GM23338 (cell line): ENCODE results near the gene C6orf89. TPM values are rescaled to one million over a fixed set of nuclear protein-coding genes. Genes with fewer than 3 reads are reported as not detected.

Source experiments
- ATAC-seq: fragments of 200-7000 bp; cut with Tn5 transposase; 3 replicates; pipeline ENCODE4 v1.9.1; 2020
- DNase-seq: peaks from one replicate; pipeline ENCODE4 v3.0.0-alpha.2; 2015; ENCODE audit warnings: low spot score
- H2AFZ ChIP-seq: fragments of 200-600 bp; sonication (generic); 2 replicates; pipeline ENCODE4 v1.8.0; 2016; ENCODE audit warnings: antibody characterized with exemption, mild to moderate bottlenecking, moderate library complexity
- H3F3A ChIP-seq: fragments of 200-600 bp; sonication (generic); replicated peaks from 2 replicates; pipeline ENCODE4 v1.8.0; 2017; ENCODE audit warnings: antibody characterized with exemption, mixed run types, low read depth
- H3K27ac ChIP-seq: fragments of 200-600 bp; sonication (generic); 2 replicates; pipeline ENCODE4 v1.6.1; 2016; ENCODE audit warnings: low read depth
- H3K27me3 ChIP-seq: fragments of 200-600 bp; sonication (generic); 2 replicates; pipeline ENCODE4 v1.8.0; 2016; ENCODE audit warnings: mild to moderate bottlenecking, mixed run types, moderate library complexity; ENCODE audit not compliant: insufficient read depth
- H3K36me3 ChIP-seq: fragments of 200-600 bp; sonication (generic); 2 replicates; pipeline ENCODE4 v1.8.0; 2016; ENCODE audit warnings: mild to moderate bottlenecking; ENCODE audit not compliant: insufficient read depth
- H3K4me1 ChIP-seq: fragments of 200-600 bp; sonication (generic); 2 replicates; pipeline ENCODE4 v1.8.0; 2016; ENCODE audit warnings: mild to moderate bottlenecking, moderate library complexity; ENCODE audit not compliant: insufficient read depth
- H3K4me2 ChIP-seq: fragments of 200-600 bp; sonication (generic); 2 replicates; pipeline ENCODE4 v1.7.1; 2017; ENCODE audit warnings: mixed run types
- H3K4me3 ChIP-seq: fragments of 200-600 bp; sonication (generic); 2 replicates; pipeline ENCODE4 v1.6.1; 2016; ENCODE audit warnings: mixed run types
- H3K79me2 ChIP-seq: fragments of 200-600 bp; sonication (generic); replicated peaks from 2 replicates; pipeline ENCODE4 v1.8.0; 2017; ENCODE audit warnings: mild to moderate bottlenecking; ENCODE audit not compliant: insufficient read depth
- H3K9me2 ChIP-seq: fragments of 200-600 bp; sonication (generic); 2 replicates; pipeline ENCODE4 v1.8.0; 2017; ENCODE audit not compliant: insufficient read depth
- H4K20me1 ChIP-seq: fragments of 200-600 bp; sonication (generic); replicated peaks from 2 replicates; pipeline ENCODE4 v1.8.0; 2017; ENCODE audit warnings: mild to moderate bottlenecking; ENCODE audit not compliant: insufficient read depth
- H3K27ac Mint-ChIP-seq: 2 replicates; pipeline ENCODE4 v1.8.0; 2020; ENCODE audit warnings: inconsistent platforms, mild to moderate bottlenecking, moderate library complexity, mixed read lengths
- H3K27me3 Mint-ChIP-seq: 3 replicates; pipeline ENCODE4 v1.8.0; 2022; ENCODE audit warnings: low read depth, mild to moderate bottlenecking, moderate library complexity, mixed read lengths, inconsistent platforms; ENCODE audit not compliant: insufficient read depth, poor library complexity
- H3K36me3 Mint-ChIP-seq: 3 replicates; pipeline ENCODE4 v1.8.0; 2021; ENCODE audit warnings: low read depth, mild to moderate bottlenecking, inconsistent platforms, moderate library complexity, mixed read lengths
- H3K4me1 Mint-ChIP-seq: 3 replicates; pipeline ENCODE4 v1.8.0; 2020; ENCODE audit warnings: mild to moderate bottlenecking, inconsistent platforms, mixed read lengths
- H3K4me3 Mint-ChIP-seq: 3 replicates; pipeline ENCODE4 v1.8.0; 2021; ENCODE audit warnings: moderate library complexity, mild to moderate bottlenecking, inconsistent platforms, mixed read lengths
- H3K9me3 Mint-ChIP-seq: 3 replicates; pipeline ENCODE4 v1.8.0; 2020; ENCODE audit warnings: moderate library complexity, mild to moderate bottlenecking, inconsistent platforms, mixed read lengths
- CREB1 ChIP-seq: fragments of 250-450 bp; sonication (Bioruptor Pico); IDR thresholded peaks from 2 replicates; pipeline ENCODE4 v1.5.0; 2020; ENCODE audit warnings: low read depth, mild to moderate bottlenecking, moderate library complexity
- EZH2 ChIP-seq: fragments of 200-600 bp; sonication (generic); IDR thresholded peaks from one replicate; pipeline ENCODE4 v1.8.0; 2017; ENCODE audit warnings: antibody characterized with exemption, mild to moderate bottlenecking, low read depth; ENCODE audit not compliant: unreplicated experiment
- EZH2phosphoT487 ChIP-seq: fragments of 200-600 bp; sonication (generic); IDR thresholded peaks from one replicate; pipeline ENCODE4 v1.8.1; 2018; ENCODE audit warnings: antibody characterized with exemption; ENCODE audit not compliant: unreplicated experiment
- JUNB ChIP-seq: IDR thresholded peaks from one replicate; pipeline ENCODE4 v1.6.1; 2016; ENCODE audit warnings: antibody characterized with exemption; ENCODE audit not compliant: unreplicated experiment
- NANOG ChIP-seq: IDR thresholded peaks from 2 replicates; pipeline ENCODE4 v1.6.1; 2016; ENCODE audit warnings: antibody characterized with exemption, borderline replicate concordance
- POLR2AphosphoS5 ChIP-seq: IDR thresholded peaks from 2 replicates; pipeline ENCODE4 v1.6.1; 2016; ENCODE audit warnings: antibody characterized with exemption, low read depth
- STAT1 ChIP-seq: IDR thresholded peaks from one replicate; pipeline ENCODE4 v1.6.1; 2016; ENCODE audit warnings: antibody characterized with exemption; ENCODE audit not compliant: unreplicated experiment
- ZNF114 ChIP-seq: fragments of 250-450 bp; sonication (Bioruptor Pico); IDR thresholded peaks from 2 replicates; pipeline ENCODE4 v1.5.0; 2020; ENCODE audit warnings: mild to moderate bottlenecking, moderate library complexity
- ZNF331 ChIP-seq: fragments of 250-450 bp; sonication (Bioruptor Pico); IDR thresholded peaks from 2 replicates; pipeline ENCODE4 v1.5.0; 2020; ENCODE audit warnings: low read depth, mild to moderate bottlenecking, moderate library complexity
- polyA plus RNA-seq: library from polyadenylated mRNA; unstranded; fragments of >200 nt; fragmentation: Nextera tagmentation; extraction: Ambion mirVana; gene quantifications from 2 replicates; pipeline ENCODE4 v1.2.1, GENCODE V29; 2016
- total RNA-seq: library from RNA; depleted of rRNA; stranded (reverse); fragments of >200 nt; shearing (Covaris generic); gene quantifications from 2 replicates; pipeline ENCODE4 v1.2.3, GENCODE V29; 2014
- TF ChIP-seq, protein P1 (sequence below): IDR thresholded peaks from one replicate; pipeline ENCODE4 v1.6.1; 2018; ENCODE audit warnings: antibody characterized with exemption; ENCODE audit not compliant: unreplicated experiment
- TF ChIP-seq, protein P2 (sequence below), 2 experiments: fragments of 200-600 bp in 1 of 2; sonication (generic) in 1 of 2; conservative IDR thresholded peaks; 2 replicates each; pipeline versions ENCODE4 v1.5.1 to v1.6.1; 2016 to 2017; ENCODE audit warnings: antibody characterized with exemption in 2 of 2, low read depth in 2 of 2, mild to moderate bottlenecking in 2 of 2, moderate library complexity in 1 of 2
- TF ChIP-seq, protein P3 (sequence below): IDR thresholded peaks from 2 replicates; pipeline ENCODE4 v1.6.1; 2016; ENCODE audit warnings: antibody characterized with exemption
- TF ChIP-seq, protein P4 (sequence below): fragments of 250-450 bp; sonication (Bioruptor Pico); IDR thresholded peaks from 2 replicates; pipeline ENCODE4 v1.5.0; 2020; ENCODE audit warnings: mild to moderate bottlenecking, moderate library complexity

The C6orf89 gene
- total and polyA plus RNA-seq, 2 experiments from 2014 or later, result 3.7 to 7.9 TPM

DNA sequence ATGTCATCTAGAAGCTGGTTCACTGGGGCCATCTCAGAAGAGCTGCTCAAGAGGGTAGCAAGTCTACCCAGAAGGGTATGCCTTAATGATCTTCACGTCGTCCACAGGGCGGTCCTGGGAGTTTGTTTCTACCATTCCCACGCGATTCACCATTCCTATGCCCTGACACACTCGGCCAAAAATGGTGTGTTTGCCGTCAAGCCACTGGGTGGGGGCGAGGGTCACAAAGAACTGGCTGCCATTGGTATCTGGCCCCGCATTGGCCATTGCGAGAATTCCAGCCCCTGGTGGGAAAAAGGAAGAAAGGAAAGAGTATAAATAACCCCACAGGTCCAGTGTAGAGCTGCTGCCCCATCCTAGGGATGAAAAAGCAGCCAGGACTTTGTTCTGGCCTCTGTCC is 30.0 kb upstream of the C6orf89 start:
- H3K9me2 ChIP-seq, result no peaks in the 10 kb centered on the region
- H3K36me3 Mint-ChIP-seq, result peaks cover 67% of the 10 kb centered on the region
- no peak for TF ChIP-seq ZNF114 (CRISPR knock-in tag)
- no peak for TF ChIP-seq EZH2phosphoT487
- no peak for TF ChIP-seq POLR2AphosphoS5
- TF ChIP-seq JUNB, result no peak
- no peak for TF ChIP-seq EZH2
- TF ChIP-seq, protein P1, sequence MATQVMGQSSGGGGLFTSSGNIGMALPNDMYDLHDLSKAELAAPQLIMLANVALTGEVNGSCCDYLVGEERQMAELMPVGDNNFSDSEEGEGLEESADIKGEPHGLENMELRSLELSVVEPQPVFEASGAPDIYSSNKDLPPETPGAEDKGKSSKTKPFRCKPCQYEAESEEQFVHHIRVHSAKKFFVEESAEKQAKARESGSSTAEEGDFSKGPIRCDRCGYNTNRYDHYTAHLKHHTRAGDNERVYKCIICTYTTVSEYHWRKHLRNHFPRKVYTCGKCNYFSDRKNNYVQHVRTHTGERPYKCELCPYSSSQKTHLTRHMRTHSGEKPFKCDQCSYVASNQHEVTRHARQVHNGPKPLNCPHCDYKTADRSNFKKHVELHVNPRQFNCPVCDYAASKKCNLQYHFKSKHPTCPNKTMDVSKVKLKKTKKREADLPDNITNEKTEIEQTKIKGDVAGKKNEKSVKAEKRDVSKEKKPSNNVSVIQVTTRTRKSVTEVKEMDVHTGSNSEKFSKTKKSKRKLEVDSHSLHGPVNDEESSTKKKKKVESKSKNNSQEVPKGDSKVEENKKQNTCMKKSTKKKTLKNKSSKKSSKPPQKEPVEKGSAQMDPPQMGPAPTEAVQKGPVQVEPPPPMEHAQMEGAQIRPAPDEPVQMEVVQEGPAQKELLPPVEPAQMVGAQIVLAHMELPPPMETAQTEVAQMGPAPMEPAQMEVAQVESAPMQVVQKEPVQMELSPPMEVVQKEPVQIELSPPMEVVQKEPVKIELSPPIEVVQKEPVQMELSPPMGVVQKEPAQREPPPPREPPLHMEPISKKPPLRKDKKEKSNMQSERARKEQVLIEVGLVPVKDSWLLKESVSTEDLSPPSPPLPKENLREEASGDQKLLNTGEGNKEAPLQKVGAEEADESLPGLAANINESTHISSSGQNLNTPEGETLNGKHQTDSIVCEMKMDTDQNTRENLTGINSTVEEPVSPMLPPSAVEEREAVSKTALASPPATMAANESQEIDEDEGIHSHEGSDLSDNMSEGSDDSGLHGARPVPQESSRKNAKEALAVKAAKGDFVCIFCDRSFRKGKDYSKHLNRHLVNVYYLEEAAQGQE, result no peak
- no peak for TF ChIP-seq ZNF331
- no peak for TF ChIP-seq CREB1
- TF ChIP-seq, protein P2, sequence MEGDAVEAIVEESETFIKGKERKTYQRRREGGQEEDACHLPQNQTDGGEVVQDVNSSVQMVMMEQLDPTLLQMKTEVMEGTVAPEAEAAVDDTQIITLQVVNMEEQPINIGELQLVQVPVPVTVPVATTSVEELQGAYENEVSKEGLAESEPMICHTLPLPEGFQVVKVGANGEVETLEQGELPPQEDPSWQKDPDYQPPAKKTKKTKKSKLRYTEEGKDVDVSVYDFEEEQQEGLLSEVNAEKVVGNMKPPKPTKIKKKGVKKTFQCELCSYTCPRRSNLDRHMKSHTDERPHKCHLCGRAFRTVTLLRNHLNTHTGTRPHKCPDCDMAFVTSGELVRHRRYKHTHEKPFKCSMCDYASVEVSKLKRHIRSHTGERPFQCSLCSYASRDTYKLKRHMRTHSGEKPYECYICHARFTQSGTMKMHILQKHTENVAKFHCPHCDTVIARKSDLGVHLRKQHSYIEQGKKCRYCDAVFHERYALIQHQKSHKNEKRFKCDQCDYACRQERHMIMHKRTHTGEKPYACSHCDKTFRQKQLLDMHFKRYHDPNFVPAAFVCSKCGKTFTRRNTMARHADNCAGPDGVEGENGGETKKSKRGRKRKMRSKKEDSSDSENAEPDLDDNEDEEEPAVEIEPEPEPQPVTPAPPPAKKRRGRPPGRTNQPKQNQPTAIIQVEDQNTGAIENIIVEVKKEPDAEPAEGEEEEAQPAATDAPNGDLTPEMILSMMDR (conservative IDR thresholded peaks at IDR 0.05; ENCODE audit: low read depth in 2 of 2), result no peak
- TF ChIP-seq, protein P3, sequence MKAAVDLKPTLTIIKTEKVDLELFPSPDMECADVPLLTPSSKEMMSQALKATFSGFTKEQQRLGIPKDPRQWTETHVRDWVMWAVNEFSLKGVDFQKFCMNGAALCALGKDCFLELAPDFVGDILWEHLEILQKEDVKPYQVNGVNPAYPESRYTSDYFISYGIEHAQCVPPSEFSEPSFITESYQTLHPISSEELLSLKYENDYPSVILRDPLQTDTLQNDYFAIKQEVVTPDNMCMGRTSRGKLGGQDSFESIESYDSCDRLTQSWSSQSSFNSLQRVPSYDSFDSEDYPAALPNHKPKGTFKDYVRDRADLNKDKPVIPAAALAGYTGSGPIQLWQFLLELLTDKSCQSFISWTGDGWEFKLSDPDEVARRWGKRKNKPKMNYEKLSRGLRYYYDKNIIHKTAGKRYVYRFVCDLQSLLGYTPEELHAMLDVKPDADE, result no peak
- no peak for TF ChIP-seq NANOG
- TF ChIP-seq STAT1, result no peak
- TF ChIP-seq, protein P4, sequence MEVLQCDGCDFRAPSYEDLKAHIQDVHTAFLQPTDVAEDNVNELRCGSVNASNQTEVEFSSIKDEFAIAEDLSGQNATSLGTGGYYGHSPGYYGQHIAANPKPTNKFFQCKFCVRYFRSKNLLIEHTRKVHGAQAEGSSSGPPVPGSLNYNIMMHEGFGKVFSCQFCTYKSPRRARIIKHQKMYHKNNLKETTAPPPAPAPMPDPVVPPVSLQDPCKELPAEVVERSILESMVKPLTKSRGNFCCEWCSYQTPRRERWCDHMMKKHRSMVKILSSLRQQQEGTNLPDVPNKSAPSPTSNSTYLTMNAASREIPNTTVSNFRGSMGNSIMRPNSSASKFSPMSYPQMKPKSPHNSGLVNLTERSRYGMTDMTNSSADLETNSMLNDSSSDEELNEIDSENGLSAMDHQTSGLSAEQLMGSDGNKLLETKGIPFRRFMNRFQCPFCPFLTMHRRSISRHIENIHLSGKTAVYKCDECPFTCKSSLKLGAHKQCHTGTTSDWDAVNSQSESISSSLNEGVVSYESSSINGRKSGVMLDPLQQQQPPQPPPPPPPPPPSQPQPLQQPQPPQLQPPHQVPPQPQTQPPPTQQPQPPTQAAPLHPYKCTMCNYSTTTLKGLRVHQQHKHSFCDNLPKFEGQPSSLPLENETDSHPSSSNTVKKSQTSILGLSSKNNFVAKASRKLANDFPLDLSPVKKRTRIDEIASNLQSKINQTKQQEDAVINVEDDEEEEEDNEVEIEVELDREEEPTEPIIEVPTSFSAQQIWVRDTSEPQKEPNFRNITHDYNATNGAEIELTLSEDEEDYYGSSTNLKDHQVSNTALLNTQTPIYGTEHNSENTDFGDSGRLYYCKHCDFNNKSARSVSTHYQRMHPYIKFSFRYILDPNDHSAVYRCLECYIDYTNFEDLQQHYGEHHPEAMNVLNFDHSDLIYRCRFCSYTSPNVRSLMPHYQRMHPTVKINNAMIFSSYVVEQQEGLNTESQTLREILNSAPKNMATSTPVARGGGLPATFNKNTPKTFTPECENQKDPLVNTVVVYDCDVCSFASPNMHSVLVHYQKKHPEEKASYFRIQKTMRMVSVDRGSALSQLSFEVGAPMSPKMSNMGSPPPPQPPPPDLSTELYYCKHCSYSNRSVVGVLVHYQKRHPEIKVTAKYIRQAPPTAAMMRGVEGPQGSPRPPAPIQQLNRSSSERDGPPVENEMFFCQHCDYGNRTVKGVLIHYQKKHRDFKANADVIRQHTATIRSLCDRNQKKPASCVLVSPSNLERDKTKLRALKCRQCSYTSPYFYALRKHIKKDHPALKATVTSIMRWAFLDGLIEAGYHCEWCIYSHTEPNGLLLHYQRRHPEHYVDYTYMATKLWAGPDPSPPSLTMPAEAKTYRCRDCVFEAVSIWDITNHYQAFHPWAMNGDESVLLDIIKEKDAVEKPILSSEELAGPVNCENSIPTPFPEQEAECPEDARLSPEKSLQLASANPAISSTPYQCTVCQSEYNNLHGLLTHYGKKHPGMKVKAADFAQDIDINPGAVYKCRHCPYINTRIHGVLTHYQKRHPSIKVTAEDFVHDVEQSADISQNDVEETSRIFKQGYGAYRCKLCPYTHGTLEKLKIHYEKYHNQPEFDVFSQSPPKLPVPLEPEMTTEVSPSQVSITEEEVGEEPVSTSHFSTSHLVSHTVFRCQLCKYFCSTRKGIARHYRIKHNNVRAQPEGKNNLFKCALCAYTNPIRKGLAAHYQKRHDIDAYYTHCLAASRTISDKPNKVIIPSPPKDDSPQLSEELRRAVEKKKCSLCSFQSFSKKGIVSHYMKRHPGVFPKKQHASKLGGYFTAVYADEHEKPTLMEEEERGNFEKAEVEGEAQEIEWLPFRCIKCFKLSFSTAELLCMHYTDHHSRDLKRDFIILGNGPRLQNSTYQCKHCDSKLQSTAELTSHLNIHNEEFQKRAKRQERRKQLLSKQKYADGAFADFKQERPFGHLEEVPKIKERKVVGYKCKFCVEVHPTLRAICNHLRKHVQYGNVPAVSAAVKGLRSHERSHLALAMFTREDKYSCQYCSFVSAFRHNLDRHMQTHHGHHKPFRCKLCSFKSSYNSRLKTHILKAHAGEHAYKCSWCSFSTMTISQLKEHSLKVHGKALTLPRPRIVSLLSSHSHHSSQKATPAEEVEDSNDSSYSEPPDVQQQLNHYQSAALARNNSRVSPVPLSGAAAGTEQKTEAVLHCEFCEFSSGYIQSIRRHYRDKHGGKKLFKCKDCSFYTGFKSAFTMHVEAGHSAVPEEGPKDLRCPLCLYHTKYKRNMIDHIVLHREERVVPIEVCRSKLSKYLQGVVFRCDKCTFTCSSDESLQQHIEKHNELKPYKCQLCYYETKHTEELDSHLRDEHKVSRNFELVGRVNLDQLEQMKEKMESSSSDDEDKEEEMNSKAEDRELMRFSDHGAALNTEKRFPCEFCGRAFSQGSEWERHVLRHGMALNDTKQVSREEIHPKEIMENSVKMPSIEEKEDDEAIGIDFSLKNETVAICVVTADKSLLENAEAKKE (CRISPR knock-in tag), result no peak
- no peak overlapping the region for H3K27ac Mint-ChIP-seq
- no peak overlapping the region for H3K4me3 ChIP-seq
- no peak overlapping the region for H2AFZ ChIP-seq
- no peaks in the 10 kb centered on the region for H3K27me3 ChIP-seq
- H3K79me2 ChIP-seq, result peaks cover 39% of the 10 kb centered on the region
- peaks cover 4% of the 10 kb centered on the region; the same call in 1 of the 2 replicates for H4K20me1 ChIP-seq
- H3K4me3 Mint-ChIP-seq, result no peak overlapping the region
- no peak for ATAC-seq
- H3K27me3 Mint-ChIP-seq, result peaks cover 12% of the 10 kb centered on the region
- peaks cover 29% of the 10 kb centered on the region for H3K4me1 Mint-ChIP-seq
- H3K4me1 ChIP-seq, result peaks cover 13% of the 10 kb centered on the region
- H3K4me2 ChIP-seq, result no peak overlapping the region
- H3F3A ChIP-seq, result peaks cover 15% of the 10 kb centered on the region; the same call in 1 of the 2 replicates
- H3K9me3 Mint-ChIP-seq, result peaks cover 14% of the 10 kb centered on the region; the same call in 2 of the 3 replicates
- peaks cover 24% of the 10 kb centered on the region for H3K36me3 ChIP-seq
- no peak for DNase-seq
- H3K27ac ChIP-seq, result no peak overlapping the region
